Activated T-helper 1 cell treated with anti-CD3 and anti-CD28 coated beads, Interleukin-2, amount 50 U/mL, for 16 hours (primary cell): ENCODE data around the gene MOB1B.

Experiments used
- DNase-seq, 2 donors: peaks; one replicate each; pipeline ENCODE4 v3.0.0-alpha.2; 2020; ENCODE audit warnings: low read depth in 1 of 2, low spot score in 1 of 2

MOB1B gene

DNA sequence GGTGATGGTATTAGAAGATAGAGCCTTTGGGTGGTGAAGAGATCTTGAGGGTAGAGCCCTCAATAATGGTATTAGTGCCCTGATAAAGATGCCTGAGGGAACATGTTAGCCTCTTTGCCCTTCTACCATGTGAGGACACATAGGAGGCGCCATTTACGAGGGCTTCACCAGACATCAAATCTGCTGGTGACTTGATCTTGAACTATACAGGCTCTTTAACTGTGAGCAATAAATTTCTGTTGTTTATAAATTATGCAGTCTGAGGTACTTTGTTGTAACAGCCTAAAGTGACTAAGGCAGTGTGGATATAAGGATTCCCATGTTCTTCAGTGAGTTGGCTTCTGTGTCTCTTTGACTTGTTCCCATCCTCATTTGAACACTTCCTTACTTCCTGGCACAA lies 11.8 kb downstream of the MOB1B start:
- no peak for DNase-seq

DNA sequence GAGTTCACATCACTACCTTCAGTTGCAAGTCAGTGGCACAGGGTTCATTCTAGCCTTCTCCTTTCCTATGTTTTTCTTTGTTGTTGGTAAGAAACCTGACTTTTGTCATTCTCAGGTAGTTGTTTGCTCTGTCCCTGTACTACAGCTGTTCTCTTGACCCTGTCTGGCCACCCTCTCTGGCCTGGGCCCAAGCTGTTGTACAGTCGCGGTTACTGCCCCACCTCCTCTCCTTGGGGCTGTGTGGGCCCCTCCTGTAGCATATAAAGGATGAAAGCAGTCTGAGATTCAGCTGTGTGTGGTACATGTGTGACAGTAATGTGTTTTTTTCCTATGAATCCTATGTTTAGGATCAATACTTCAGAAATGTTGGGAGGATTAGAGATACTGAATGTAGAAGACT lies 12.5 kb downstream of the MOB1B start:
- no peak for DNase-seq

- no peak for DNase-seq
These were observed 13.1 kb downstream of the MOB1B start for GRCh38 chr4:70915036-70915815.

DNA sequence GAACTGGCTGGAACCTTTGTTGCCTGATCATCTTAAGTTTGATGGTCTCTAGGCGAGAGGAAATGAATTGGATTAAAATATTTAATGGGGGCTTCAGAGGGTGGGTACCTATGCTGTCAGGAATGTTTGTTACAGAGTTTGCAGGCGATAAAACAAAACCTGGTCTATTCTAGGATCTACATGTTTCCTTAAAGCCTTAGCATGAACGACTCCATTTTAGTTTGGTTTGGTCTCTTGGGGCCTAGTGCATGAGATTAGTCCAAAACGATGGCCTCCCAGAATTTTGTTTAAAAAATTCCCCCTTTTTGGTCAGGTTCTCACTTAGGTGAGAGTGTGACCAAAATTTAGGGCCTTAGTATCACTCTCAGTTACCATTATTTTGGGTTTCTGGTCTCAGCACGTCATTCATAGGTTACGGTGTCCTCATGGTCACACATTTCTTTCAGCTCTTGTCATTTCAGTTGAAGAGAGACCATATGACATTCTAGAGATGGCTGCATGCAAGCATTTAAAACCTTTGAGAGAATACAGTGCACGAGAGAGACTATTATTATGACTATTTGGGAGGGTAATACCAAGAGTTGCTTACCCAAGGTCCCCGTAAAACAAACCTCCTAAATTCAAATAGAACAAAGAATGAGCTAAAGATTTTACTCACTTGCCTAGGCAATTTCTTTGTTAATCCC lies 13.8 kb downstream of the MOB1B start:
- no peak for DNase-seq

DNA sequence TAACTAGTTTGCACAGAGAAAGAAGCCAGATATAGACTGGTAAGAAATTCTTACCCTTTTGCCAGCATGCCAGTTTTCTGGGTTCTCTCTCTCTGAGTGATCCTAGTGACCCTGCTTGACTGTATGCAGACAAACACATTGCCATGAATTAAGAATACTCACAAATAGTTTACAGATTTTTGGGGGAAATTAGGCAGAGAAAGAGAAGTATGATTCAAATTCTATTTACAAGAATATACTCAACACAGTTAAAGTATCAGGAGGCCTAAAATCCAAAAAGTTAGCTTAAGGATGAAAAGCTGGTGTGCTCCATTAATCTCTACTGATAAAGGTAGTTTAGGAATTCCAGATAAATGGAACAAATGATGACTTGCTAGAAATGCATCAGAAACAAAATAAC lies 18.4 kb downstream of the MOB1B start:
- no peak for DNase-seq

- no peak for DNase-seq
These were observed 23.2 kb downstream of the MOB1B start for GRCh38 chr4:70925418-70925817.

- no peak for DNase-seq
These were observed 23.9 kb downstream of the MOB1B start for GRCh38 chr4:70925899-70926635.

DNA sequence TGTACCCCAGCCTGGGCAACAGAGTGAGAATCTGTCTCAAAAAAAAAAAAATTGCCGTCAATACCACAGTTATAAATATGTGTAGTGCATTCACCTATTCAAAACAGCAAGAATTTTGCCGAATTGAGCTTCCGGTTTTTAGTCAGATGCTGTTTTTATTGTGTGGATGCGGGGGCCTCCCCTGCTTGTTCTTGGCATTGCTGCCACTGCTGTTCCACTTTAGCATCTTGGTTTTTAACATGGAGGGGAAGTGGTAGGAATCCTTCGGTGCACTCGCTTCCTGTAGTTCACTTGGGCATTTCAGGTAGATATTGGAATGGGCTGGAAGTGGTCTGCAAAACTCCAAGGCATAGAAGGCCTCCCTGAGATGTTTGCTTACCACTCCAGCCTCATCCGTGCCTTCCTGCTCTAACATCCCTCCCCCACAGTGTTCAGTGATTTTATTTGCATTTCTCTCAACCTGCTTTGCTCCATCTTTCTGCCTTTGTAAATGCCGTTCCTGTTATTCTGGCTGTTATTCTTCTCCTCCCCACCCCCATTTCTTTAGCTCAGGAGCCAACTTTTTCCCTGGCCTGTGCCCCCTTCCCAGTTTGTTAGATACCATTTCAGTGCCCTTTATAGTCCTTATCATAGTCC lies 25.5 kb downstream of the MOB1B start:
- no peak for DNase-seq

- no peak for DNase-seq
These were observed 28.5 kb downstream of the MOB1B start for GRCh38 chr4:70930530-70931256.

DNA sequence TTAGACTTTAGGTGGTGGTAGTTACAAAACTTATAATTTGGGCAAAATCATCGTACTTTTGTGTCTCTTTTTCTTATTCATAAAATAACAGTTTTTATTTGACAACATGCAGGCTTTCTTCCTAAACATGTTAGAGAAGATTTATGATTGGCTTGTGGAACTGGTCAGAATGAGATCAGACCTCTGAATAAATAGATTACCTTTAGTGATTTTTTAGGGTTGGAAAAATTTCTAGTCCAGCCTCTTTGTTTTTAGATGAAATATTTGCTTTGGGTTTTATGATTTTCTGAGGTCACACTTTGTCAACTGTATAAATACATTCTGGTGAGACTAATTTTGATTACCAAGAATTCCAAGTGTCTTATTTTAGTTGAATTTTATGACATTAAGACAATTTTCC lies 29.2 kb downstream of the MOB1B start:
- no peak for DNase-seq

- no peak for DNase-seq
These were observed 30.8 kb downstream of the MOB1B start for GRCh38 chr4:70932984-70933383.

- DNase-seq, result no peak
These were observed 33.0 kb downstream of the MOB1B start for GRCh38 chr4:70935038-70935695.

DNA sequence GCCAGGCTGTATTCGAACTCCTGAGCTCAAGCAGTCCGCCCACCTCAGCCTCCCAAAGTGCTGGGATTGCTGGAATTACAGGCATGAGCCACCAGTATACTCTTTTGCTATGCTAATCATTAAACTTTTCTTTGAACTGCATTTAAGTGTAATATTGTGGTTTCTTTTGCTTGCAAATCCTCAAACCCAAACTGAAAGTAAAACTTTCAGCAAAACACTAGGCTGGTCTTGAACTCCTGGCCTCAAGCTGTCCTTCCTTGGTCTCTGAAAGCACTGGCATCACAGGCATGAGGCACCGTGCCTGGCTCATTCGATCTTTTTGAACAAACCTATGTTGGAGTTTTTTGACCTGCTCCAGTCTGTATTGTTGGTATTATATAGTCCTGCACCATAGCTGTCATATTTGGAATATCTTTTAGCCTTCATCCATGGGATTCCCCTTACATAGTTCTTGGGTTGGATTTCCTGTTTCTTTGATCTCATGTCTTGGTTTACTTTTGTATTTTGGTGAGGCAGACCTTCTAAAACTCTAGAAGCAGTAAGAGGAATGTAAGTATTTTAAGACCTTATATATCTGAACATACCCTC lies 34.1 kb downstream of the MOB1B start:
- DNase-seq, result no peak

DNA sequence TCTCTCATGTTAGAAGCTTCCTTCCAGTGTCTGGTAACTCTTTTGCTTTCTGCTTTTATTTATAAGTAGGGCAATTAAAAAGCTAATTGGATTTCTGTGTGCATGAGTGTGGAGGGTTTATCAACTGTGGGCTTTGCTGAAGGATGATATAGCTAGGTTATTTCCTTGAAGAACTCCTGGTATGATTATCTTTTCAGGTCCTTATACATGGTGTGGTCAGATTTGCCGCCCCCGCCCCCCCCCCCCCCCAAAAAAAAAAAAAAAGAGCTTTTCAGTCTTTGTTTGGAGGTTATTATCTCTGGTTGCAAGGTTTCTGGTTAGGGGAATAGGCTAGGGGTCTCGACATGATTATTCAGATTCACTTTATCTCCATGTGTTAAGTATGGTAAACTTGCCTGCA lies 35.9 kb downstream of the MOB1B start:
- no peak for DNase-seq

- no peak for DNase-seq
These were observed 38.0 kb downstream of the MOB1B start for GRCh38 chr4:70940134-70940533.

DNA sequence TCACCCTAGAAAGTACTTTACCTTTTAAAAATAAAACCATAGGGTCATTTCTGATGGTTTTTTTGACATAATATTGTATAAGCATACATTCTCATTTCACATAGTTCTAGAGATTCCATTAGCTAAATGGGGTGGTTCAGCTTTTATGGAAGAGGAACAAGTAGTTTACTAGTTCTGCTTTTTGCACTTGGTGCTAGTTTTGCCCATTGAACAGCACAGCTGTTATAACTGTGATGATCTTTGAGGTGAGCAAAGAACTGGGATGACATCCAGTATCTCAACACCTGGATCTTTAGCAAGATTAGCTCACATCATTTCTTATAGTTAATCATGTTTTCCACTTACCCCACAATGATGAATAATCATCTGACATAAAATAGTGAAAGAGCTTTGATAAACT lies 40.9 kb downstream of the MOB1B start:
- DNase-seq, result no peak

DNA sequence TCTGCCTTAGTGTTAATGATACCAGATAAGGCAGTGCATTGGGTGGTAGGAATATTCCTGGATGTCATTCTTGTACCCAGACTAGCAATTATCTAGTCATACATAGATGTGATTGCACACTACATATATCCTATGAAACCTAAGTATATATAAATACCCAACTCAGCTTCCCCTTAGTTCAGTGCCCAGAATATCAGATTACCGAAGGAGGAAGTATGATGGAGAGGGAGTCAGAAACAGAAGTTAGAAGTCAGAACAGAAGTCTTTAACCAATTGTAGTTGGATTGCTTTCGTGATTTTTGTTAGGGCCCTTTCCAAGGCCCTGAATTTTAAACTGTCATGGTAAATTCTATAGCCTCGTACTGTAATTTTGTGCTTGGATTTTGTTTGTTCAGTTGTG lies 42.9 kb downstream of the MOB1B start:
- DNase-seq, result no peak

DNA sequence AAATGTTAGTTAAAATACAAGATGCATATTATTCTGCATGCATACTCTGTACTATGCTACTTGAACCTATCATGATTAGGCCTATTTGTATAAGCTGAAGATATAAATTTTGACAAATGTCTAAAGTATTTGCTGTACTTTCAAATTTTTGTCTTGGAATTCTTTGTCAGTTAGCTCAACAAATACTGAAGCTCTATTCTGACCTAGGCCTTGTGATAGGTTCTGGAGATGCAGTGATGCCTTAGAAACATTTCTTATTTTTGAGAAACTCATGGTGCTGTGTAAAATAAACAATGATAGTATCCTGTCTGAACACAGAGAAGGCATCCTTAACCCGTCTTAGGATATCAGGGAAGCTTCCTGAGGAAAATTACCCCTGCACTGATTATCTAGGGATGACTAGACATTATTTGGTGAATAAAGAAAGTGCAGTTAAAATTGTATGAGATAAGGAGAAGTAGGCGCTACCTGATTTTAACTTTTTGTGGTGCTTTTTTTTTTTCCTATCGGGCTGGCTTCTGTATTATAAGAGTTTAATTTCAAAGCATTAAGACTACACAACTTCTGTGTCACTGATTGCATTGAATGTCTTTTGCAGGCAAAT lies 43.4 kb downstream of the MOB1B start:
- DNase-seq, result no peak

DNA sequence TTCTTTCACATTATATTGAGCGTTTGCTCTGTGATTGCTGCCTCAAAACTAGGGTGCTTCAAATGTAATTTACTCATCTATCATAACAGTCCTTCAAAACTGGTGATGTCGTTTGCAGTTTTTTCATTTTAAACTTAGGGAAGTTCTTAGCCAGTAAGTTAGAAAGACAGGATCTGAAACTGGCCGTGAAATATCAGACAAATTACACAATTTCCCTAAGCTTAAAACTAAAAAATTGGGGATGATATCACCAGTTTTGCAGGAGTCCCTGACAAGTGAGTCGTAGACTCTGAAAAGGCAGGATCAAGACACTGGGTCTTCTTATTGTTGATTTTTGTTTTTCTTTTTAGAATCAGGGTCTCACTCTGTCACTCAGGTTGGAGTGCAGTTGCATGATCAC lies 44.8 kb downstream of the MOB1B start:
- DNase-seq, result no peak
